GM12873 (cell line): ENCODE results near the gene FBXL19.

Source experiments
- TF ChIP-seq, protein P1 (sequence below): IDR thresholded peaks from 2 replicates; pipeline ENCODE4 v1.5.1; 2012; ENCODE audit warnings: low read depth, mild to moderate bottlenecking, moderate library complexity, low read length, control low read depth; ENCODE audit not compliant: insufficient read depth; ENCODE audit errors: missing control alignments

FBXL19 gene

GRCh38 chr16:30980023-30980371, 56.6 kb downstream of the FBXL19 start:
- TF ChIP-seq, protein P1, sequence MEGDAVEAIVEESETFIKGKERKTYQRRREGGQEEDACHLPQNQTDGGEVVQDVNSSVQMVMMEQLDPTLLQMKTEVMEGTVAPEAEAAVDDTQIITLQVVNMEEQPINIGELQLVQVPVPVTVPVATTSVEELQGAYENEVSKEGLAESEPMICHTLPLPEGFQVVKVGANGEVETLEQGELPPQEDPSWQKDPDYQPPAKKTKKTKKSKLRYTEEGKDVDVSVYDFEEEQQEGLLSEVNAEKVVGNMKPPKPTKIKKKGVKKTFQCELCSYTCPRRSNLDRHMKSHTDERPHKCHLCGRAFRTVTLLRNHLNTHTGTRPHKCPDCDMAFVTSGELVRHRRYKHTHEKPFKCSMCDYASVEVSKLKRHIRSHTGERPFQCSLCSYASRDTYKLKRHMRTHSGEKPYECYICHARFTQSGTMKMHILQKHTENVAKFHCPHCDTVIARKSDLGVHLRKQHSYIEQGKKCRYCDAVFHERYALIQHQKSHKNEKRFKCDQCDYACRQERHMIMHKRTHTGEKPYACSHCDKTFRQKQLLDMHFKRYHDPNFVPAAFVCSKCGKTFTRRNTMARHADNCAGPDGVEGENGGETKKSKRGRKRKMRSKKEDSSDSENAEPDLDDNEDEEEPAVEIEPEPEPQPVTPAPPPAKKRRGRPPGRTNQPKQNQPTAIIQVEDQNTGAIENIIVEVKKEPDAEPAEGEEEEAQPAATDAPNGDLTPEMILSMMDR, result no peak

DNA sequence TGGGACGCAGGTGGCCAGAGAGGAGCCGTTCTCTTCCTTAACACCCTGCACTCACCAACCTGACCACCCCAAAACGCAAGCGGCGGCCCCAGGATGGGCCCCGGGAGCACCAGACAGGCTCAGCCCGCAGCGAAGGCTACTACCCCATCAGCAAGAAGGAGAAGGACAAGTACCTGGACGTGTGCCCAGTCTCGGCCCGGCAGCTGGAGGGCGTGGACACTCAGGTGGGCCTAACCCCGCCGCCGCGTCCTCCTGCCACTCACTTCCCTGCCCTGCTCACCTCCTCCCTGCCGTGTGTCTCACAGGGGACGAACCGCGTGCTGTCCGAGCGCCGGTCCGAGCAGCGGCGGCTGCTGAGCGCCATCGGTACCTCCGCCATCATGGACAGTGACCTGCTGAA, 57.1 kb downstream of the FBXL19 start:
- TF ChIP-seq, protein P1, result no peak

GRCh38 chr16:30980959-30981358, 57.6 kb downstream of the FBXL19 start:
- TF ChIP-seq, protein P1, result no peak

DNA sequence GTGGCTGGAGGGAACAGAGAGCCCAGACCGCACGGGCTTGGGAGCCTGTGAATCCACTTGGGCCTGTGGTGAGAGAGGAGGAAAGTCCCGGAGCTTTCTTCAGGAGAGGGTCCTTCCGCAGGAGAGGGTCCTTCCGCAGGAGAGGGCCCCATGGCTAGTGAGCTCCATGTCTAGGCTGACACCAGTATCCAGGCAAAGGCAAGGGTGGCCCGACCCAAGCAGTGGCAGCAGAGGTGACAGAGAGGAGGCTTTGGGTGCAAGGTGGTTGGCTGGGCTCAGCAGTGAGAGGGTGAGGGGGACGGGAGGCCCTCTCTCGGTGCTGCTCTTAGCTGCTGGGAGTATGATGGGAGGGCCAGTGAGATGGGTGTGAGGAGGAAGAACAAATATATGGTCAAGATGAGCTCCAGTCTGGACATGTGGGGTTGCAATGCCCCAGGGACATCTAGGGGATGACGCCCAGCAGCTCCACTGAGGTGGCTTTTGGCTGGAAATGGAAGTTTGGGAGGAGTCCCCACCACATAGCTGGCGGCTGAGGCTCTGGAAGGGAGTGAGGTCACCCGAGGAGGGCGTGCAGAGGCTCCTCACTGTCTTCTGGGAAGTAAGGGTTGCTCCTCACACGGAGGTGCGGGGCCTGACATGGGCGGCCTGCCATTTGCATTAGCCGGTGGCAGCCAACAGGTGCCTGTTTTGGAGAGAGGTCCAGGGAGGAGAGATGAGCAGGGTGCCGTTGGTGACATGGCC, 59.3 kb downstream of the FBXL19 start:
- TF ChIP-seq, protein P1, result no peak

- TF ChIP-seq, protein P1, result no peak
Measured at GRCh38 chr16:30983289-30983889, 60.0 kb downstream of the FBXL19 start.

DNA sequence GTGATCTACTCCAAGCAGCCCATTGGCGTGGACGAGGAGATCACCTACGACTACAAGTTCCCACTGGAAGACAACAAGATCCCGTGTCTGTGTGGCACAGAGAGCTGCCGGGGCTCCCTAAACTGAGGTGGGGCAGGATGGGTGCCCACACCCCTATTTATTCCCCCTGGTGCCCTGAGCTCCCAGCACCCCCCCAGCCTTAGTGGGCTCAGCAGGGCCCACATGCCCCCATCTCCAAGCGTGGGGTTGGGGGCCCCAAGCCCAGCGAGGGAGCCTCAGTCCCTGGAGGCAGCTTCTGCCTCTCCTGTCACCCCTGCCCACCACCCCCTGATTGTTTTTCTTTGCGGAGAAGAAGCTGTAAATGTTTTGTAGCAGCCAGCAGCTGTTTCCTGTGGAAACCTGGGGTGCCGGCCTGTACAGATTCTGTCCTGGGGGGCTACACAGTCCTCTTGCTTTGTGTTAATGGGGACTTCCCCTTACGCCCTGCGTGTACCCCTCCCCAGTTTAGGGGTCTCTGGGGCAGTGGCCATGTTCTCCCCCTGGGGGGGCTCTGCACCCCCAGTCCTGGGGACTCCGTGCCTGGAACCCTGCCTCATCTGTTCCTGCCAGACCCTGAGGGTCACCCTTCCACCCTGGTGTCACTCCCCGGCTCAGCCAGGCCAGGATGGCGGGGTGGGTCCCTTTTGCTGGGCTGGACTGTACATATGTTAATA, 60.7 kb downstream of the FBXL19 start:
- TF ChIP-seq, protein P1, result no peak

DNA sequence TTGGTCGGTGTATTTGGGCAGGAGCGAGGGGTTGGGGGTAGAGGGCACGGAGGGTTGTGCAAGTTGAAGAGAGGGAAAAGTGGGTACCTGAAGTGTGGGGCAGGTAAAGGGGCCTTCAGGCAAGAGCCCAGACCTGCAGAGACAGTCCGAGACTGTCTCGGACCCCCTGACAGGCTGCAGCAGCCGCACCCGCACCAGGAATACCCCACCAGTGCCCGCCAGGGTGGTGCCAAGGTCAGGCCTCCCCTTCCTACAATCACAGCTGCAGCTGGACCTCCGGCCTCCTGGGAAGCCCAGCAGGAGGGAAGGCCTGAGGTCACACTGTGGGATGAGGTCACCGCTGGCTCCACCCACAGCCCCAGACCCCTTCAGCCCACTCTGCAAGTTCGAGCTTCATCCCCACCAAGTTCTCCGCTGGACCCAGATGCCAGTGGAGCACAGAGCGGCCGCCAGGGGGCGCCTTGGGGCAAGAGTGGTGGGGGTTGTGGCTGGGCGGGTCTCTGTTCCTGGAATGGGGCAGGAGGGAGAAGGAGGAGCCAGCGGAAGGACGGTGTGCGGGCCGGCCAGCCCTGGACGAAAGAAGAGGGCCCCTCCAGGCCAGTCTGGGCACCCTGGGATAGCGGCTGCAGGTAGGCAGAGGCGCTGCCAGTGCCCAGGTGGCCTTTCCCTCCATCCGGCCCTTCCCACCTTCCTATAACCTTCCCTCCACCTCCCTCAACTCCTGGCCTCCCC, 61.5 kb downstream of the FBXL19 start, which contains the start of gene HSD3B7:
Gene HSD3B7, plus strand, starts transcription at position 539 of the 732 bp plus-strand sequence. CDS start 452 bp downstream, outside the sequence.
- TF ChIP-seq, protein P1, result peak; percentile 93
